Tibial artery (tissue), 4 donors: ENCODE measurements around the gene PSMC3.

Source experiments
- DNase-seq, 2 donors: peaks; one replicate each; pipeline ENCODE4 v3.0.0-alpha.2; 2019
- H3K27ac ChIP-seq, 2 donors: fragments of 200-600 bp; sonication (generic) in 1 of 2; 1 replicate in 1 of 2; 2 replicates in 1 of 2; pipeline ENCODE4 v1.5.1; 2018 to 2019; ENCODE audit warnings: mild to moderate bottlenecking in 1 of 2
- H3K27me3 ChIP-seq, 2 donors: fragments of 200-600 bp; sonication (generic) in 1 of 2; one replicate each; pipeline versions ENCODE4 v1.5.1 to v1.6.0; 2016 to 2019
- H3K36me3 ChIP-seq, 3 donors: fragments of 200-600 bp; sonication (generic) in 2 of 3; one replicate each; pipeline ENCODE4 v1.5.1; 2016 to 2019; ENCODE audit warnings: mild to moderate bottlenecking in 2 of 3
- H3K4me1 ChIP-seq, 4 donors: fragments of 200-600 bp; sonication (generic) in 2 of 4; 1 replicate in 3 of 4; 2 replicates in 1 of 4; pipeline ENCODE4 v1.5.1; 2016 to 2019
- H3K4me3 ChIP-seq, 2 donors: fragments of 200-600 bp; sonication (generic) in 1 of 2; 1 replicate in 1 of 2; 2 replicates in 1 of 2; pipeline ENCODE4 v1.5.1; 2018 to 2019; ENCODE audit warnings: mild to moderate bottlenecking in 2 of 2
- H3K9me3 ChIP-seq, 3 donors: fragments of 200-600 bp; sonication (generic) in 1 of 3; one replicate each; pipeline ENCODE4 v1.5.1; 2016 to 2019
- CTCF ChIP-seq, 2 experiments: fragments of 200-600 bp in 1 of 2; fragments of 450-650 bp in 1 of 2; IDR thresholded peaks; one replicate each; pipeline ENCODE4 v1.5.1; 2017 to 2019; ENCODE audit warnings: antibody characterized with exemption in 2 of 2, mild to moderate bottlenecking in 1 of 2, moderate library complexity in 1 of 2
- intact Hi-C: fragments of 100-400 bp; cut with DNase I; formaldehyde crosslinking; loops from one replicate; pipeline ENCODE4 v1.15.0; 2023; ENCODE audit warnings: low total_unique reads

The PSMC3 gene

GRCh38 chr11:47466701-47467250 lies 40.5 kb upstream of the PSMC3 start:
- H3K27me3 ChIP-seq = no peaks in the 10 kb centered on the region
- no peak overlapping the region for H3K4me3 ChIP-seq
- peak in 1 of 2 donors; percentile 62 for DNase-seq
- intact Hi-C loops = no loop called here
- no peaks in the 10 kb centered on the region for H3K9me3 ChIP-seq
- peak overlapping the region; percentile 27 to 55 for H3K27ac ChIP-seq
- H3K36me3 ChIP-seq = peaks cover 13 to 41% (median 22%) of the 10 kb centered on the region in 3 donors
- peaks cover 0 to 54% (median 19%) of the 10 kb centered on the region in 4 donors for H3K4me1 ChIP-seq
- TF ChIP-seq CTCF (IDR thresholded peaks at IDR 0.05) = no peak

- intact Hi-C loops = no loop called here
- H3K27ac ChIP-seq = peak overlapping the region; percentile 27 to 55
- H3K4me3 ChIP-seq = no peak overlapping the region
These were observed 40.0 kb upstream of the PSMC3 start for GRCh38 chr11:47466201-47466600.

GRCh38 chr11:47464483-47464882 lies 38.2 kb upstream of the PSMC3 start:
- Histone ChIP-seq H3K27me3 (no peaks in the 10 kb centered on the region), H3K36me3 (peaks cover 0 to 33% (median 1%) of the 10 kb centered on the region in 3 donors), H3K27ac (no peak overlapping the region), H3K4me3 (no peak overlapping the region), H3K9me3 (no peaks in the 10 kb centered on the region), H3K4me1 (peaks cover 0 to 36% (median 17%) of the 10 kb centered on the region in 4 donors)
- intact Hi-C loops = no loop called here
- peak in 1 of 2 donors; percentile 15 for DNase-seq
- no peak for TF ChIP-seq CTCF (IDR thresholded peaks at IDR 0.05)

More at GRCh38 chr11:47466201-47466600, 40.0 kb upstream of the PSMC3 start:
- H3K27me3 ChIP-seq = no peaks in the 10 kb centered on the region
- peaks cover 7 to 37% (median 16%) of the 10 kb centered on the region in 3 donors for H3K36me3 ChIP-seq
- no peak for DNase-seq
- H3K4me1 ChIP-seq = peaks cover 0 to 53% (median 19%) of the 10 kb centered on the region in 4 donors
- no peaks in the 10 kb centered on the region for H3K9me3 ChIP-seq
- no peak for TF ChIP-seq CTCF (IDR thresholded peaks at IDR 0.05)

GRCh38 chr11:47461876-47462275 lies 35.6 kb upstream of the PSMC3 start:
- no peaks in the 10 kb centered on the region for H3K27me3 ChIP-seq
- intact Hi-C loops = no loop called here
- H3K4me3 ChIP-seq = no peak overlapping the region
- H3K4me1 ChIP-seq = peaks cover 0 to 19% (median 4%) of the 10 kb centered on the region in 4 donors
- no peaks in the 10 kb centered on the region for H3K9me3 ChIP-seq
- H3K27ac ChIP-seq = no peak overlapping the region
- TF ChIP-seq CTCF (IDR thresholded peaks at IDR 0.05) = no peak
- no peak for DNase-seq
- H3K36me3 ChIP-seq = peaks cover 0 to 28% (median 4%) of the 10 kb centered on the region in 3 donors

- Histone ChIP-seq H3K27me3 (no peaks in the 10 kb centered on the region), H3K36me3 (peaks cover 0 to 28% (median 4%) of the 10 kb centered on the region in 3 donors), H3K4me1 (peaks cover 0 to 8% (median 0%) of the 10 kb centered on the region in 4 donors), H3K4me3 (no peak overlapping the region), H3K9me3 (no peaks in the 10 kb centered on the region), H3K27ac (no peak overlapping the region)
- intact Hi-C loops = no loop called here
- no peak for DNase-seq
- TF ChIP-seq CTCF (IDR thresholded peaks at IDR 0.05) = no peak
These were observed 34.5 kb upstream of the PSMC3 start for GRCh38 chr11:47460571-47461235.
